GM21723 (cell line): ENCODE data around the gene ST6GALNAC5.

Source experiments
- ATAC-seq: cut with Tn5 transposase; IDR thresholded peaks from one replicate; pipeline ENCODE4 v1.9.1; 2021; ENCODE audit warnings: mild to moderate bottlenecking, moderate library complexity; ENCODE audit not compliant: unreplicated experiment

Gene ST6GALNAC5

DNA sequence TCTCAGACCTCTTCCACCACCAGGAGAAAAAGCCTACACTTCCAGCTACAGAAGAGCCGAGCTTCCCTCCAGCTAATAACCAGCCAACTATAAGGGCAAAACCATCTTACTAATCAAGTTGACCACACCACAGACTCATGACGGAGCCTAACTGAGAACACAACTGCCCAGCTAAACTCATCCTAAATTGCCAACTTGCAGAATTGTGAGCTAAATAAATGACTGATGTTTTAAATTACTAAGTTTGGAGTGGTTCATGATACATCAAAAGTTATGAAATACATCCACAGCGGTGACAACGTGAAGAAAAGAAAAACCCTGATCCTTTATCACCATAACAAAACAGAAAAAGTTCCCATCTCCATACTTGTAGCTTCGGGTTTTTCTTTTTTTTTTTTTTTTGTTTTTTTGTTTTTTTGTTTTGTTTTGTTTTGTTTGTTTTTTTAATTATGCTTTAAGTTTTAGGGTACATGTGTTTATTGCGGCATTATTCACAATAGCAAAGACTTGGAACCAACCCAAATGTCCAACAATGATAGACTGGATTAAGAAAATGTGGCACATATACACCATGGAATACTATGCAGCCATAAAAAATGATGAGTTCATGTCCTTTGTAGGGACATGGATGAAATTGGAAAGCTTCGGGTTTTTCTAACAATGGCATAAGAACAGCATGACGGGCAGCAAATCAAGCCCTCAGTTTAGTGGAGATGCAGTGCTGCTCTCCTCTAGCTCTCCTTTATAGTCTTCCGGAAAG, 229.4 kb downstream of the ST6GALNAC5 start:
- ATAC-seq, result no peak

DNA sequence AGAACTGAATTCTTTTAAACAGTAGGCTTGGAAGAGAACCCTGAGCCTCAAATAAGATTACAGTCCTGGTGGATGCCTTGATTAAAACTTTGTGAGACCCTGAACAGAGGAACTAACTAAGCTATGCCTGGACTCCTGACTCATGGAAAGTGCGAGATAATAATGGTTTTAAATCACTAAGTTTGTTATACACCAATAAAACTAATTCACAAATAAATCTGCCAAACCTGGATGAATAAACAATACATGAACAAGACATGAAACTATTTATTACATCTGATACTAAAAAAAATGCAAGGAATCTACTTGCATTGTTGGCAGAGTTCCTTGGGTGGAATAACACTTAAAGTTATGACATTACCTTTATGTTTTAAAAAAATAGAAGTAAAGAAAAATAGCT, 233.6 kb downstream of the ST6GALNAC5 start:
- no peak for ATAC-seq

DNA sequence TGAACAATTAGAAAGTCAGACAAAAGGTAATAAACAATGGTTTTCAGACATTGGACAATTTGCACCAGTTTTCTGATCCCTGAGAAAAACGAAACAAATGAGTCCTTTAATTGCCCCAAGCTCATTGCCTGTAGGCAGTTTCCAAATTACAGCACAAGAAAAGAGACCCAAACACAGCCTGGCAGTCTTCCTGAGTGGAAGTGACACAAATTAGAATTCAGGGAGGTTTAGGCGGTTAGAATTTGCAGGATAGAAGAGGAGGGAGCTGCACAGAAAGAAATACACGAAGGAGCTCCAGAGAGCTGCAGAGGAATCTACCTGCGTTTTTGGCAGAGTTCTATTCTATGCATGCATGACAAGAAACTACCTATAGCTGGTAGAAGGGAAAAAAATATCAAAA, 236.2 kb downstream of the ST6GALNAC5 start:
- no peak for ATAC-seq

DNA sequence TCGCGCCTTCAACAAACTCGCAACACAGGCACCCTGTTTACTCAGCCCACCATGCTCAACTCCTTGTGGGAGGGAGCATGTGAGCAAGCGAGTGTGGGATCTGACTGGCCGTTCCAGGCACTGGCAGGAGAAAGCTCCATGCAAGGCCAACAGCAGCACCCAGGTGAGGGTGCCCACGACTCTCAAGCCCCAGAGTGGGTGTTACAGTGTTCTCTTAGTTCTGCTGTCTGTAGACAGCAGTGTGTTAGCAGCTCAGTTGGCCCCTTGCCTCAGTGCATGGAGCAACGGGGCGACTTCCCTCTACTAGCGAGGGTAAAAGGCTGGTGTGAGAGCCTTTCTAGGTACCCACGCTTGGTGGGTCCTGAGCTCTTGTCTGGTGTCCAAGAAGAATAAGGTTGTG, 237.4 kb downstream of the ST6GALNAC5 start:
- no peak for ATAC-seq
